Esophagus squamous epithelium (tissue), 4 donors: Measurements from ENCODE around the gene POLR2E.

Experiments used
- CTCF ChIP-seq, 6 experiments: fragments of 450-650 bp in 4 of 6; fragments of 200-600 bp in 2 of 6; sonication (generic) in 2 of 6; IDR thresholded peaks; one replicate each; pipeline ENCODE4 v1.5.1; 2016 to 2019; ENCODE audit warnings: antibody characterized with exemption in 6 of 6, mild to moderate bottlenecking in 4 of 6, moderate library complexity in 4 of 6
- POLR2A ChIP-seq, 4 donors: fragments of 450-650 bp; IDR thresholded peaks; one replicate each; pipeline ENCODE4 v1.6.1; 2017; ENCODE audit warnings: antibody characterized with exemption in 4 of 4, mild to moderate bottlenecking in 4 of 4, moderate library complexity in 3 of 4

DNA sequence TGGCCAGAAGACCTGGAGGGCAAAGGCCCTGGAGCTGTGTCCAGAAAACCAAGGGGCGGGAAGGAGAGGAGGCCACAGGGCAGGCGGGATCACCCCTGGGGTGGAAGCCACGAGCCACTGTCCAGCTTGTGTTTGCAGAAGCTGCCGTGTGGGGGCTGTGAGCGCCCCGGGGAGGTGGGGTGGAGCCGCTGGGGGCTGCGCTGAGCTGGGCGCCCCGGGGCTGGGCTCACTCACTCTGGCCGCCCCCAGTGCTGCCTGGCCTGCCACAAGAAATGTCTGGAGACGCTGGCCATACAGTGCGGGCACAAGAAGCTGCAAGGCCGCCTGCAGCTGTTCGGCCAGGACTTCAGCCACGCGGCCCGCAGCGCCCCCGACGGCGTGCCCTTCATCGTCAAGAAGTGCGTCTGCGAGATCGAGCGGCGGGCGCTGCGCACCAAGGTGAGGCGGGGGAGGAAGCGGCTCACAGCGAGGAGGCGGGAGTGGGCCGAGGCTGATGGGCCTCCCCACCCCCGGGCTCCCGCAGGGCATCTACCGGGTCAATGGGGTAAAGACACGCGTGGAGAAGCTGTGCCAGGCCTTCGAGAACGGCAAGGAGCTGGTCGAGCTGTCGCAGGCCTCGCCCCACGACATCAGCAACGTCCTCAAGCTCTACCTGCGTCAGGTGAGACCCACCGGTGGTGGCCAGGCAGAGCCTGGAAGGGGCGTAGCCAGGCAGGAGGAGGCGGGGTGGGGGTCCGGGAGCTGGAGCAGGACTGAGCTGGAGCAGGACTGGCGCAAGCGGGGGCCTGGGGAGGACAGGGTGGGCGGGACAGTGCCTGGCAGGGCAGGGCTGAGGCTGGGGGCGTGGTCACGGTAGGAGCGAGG, 13.6 kb downstream of the POLR2E start:
- TF ChIP-seq CTCF (IDR thresholded peaks at IDR 0.05) (no peak), POLR2A (IDR thresholded peaks at IDR 0.05) (no peak)
